Ovary (tissue), 9 donors: ENCODE measurements around the gene OR10T2. TPM values are rescaled to one million over a fixed set of nuclear protein-coding genes. Genes with fewer than 3 reads are reported as not detected.
"Not testable (repeated sequence)": the region's sequence is repeated elsewhere in the genome, so short reads cannot be mapped to it uniquely, and the experiment has no call there.

Experiments
- DNase-seq, 5 donors: peaks; one replicate each; pipeline ENCODE4 v3.0.0-alpha.2; 2019 to 2020
- H3K27ac ChIP-seq, 2 donors: fragments of 200-600 bp; one replicate each; pipeline versions ENCODE4 v1.5.1 to v1.8.0; 2019 to 2022
- H3K27me3 ChIP-seq: fragments of 200-600 bp; one replicate; pipeline ENCODE4 v1.8.0; 2022
- H3K36me3 ChIP-seq: fragments of 200-600 bp; sonication (generic); one replicate; pipeline ENCODE4 v1.5.1; 2019
- H3K4me1 ChIP-seq: one replicate; pipeline ENCODE4 v1.8.1; 2013; ENCODE audit warnings: mild to moderate bottlenecking, moderate library complexity; ENCODE audit not compliant: insufficient read depth
- H3K4me3 ChIP-seq: fragments of 200-600 bp; sonication (generic); one replicate; pipeline ENCODE4 v1.5.1; 2017
- H3K9me3 ChIP-seq, 2 donors: fragments of 200-600 bp in 1 of 2; sonication (generic) in 1 of 2; one replicate each; pipeline versions ENCODE4 v1.5.1 to v1.8.1; 2013 to 2019; ENCODE audit warnings: mild to moderate bottlenecking in 1 of 2, moderate library complexity in 1 of 2
- CTCF ChIP-seq, 3 donors: fragments of 450-650 bp in 2 of 3; fragments of 200-600 bp in 1 of 3; IDR thresholded peaks; one replicate each; pipeline versions ENCODE4 v1.5.1 to v1.8.0; 2016 to 2022; ENCODE audit warnings: antibody characterized with exemption in 3 of 3, mild to moderate bottlenecking in 1 of 3
- EP300 ChIP-seq: sonication (generic); formaldehyde crosslinking; IDR thresholded peaks from one replicate; pipeline ENCODE4 v1.6.1; 2017; ENCODE audit warnings: antibody characterized with exemption
- POLR2A ChIP-seq: fragments of 450-650 bp; IDR thresholded peaks from one replicate; pipeline ENCODE4 v1.6.1; 2017; ENCODE audit warnings: antibody characterized with exemption, mild to moderate bottlenecking, moderate library complexity
- WGBS, 3 donors: extraction: QIAGEN DNeasy Blood & Tissue Kit in 1 of 3; methylation state at CpG; one replicate each; pipeline versions ENCODE4 v1.1.5 to v1.1.7; 2013 to 2017; 5-methylcytosine and 5-hydroxymethylcytosine counted together
- intact Hi-C, 4 donors: fragments of 100-400 bp; cut with DNase I; formaldehyde crosslinking; loops; one replicate each; pipeline versions ENCODE4 v1.11.0 to v1.15.1; 2022 to 2023
- polyA plus RNA-seq, 2 donors: library from polyadenylated mRNA; stranded (reverse); fragments of 200-250 nt in 1 of 2; fragments of 350-450 nt in 1 of 2; fragmentation: Illumina TruSeq in 1 of 2; extraction: RNeasy Lipid Tissue Mini Kit (QIAGEN cat#74804) in 1 of 2; gene quantifications; one replicate each; pipeline ENCODE4 v1.2.3, GENCODE V29; 2013 to 2014
- total RNA-seq, 7 donors: library from RNA; depleted of rRNA in 2 of 7; stranded (reverse); fragments of >200 nt in 2 of 7; fragmentation: NEBNext Ultra II Directional in 3 of 7; extraction: Animal tissue kit (Norgen Biotek cat#: 25700) in 3 of 7; gene quantifications; one replicate each; pipeline versions ENCODE4 v1.1.0 to v1.2.4, GENCODE V29; 2016 to 2023
- donor health status: DM: no; HTN: no; CAD: no; lungs with moderate emphysema.
- donor health status: DM: no; HTN: no; CAD: no.
- donor health status: Bipolar disorder and iron deficiency.
- donor health status: DM: yes; HTN: yes; CAD: no.
- donor health status: DM: no; HTN: no; CAD: no.
- donor health status: DM: yes; HTN: yes; CAD: no.

Gene OR10T2
- total and polyA plus RNA-seq, 9 donors = not detected

- no peak overlapping the region for H3K4me3 ChIP-seq
- WGBS, 3 donors = 44 to 61% (median 49%) methylated on average over 1 of the region's 1 CpG
Measured at GRCh38 chr1:158390331-158390730, 8.9 kb downstream of the OR10T2 start.

GRCh38 chr1:158374860-158375259 lies 24.4 kb downstream of the OR10T2 start:
- TF ChIP-seq POLR2A (no peak), EP300 (no peak), CTCF (IDR thresholded peaks at IDR 0.05) (no peak)
- peaks cover 0 to 3% of the 10 kb centered on the region in 2 donors for H3K9me3 ChIP-seq
- no peak for DNase-seq
- no peak overlapping the region for H3K4me3 ChIP-seq
- 78 to 84% (median 78%) methylated on average over 1 of the region's 1 CpG for WGBS, 3 donors
- intact Hi-C loops = no loop called here
- no peaks in the 10 kb centered on the region for H3K27me3 ChIP-seq
- H3K36me3 ChIP-seq = no peaks in the 10 kb centered on the region
- no peaks in the 10 kb centered on the region for H3K4me1 ChIP-seq
- H3K27ac ChIP-seq = no peak overlapping the region

More at GRCh38 chr1:158390331-158390730, 8.9 kb downstream of the OR10T2 start:
- no peaks in the 10 kb centered on the region for H3K36me3 ChIP-seq
- H3K9me3 ChIP-seq = no peaks in the 10 kb centered on the region
- intact Hi-C loops = no loop called here
- no peak overlapping the region for H3K27ac ChIP-seq
- no peak for DNase-seq
- no peaks in the 10 kb centered on the region for H3K4me1 ChIP-seq
- H3K27me3 ChIP-seq = no peaks in the 10 kb centered on the region
- TF ChIP-seq CTCF (IDR thresholded peaks at IDR 0.05) (no peak), POLR2A (no peak), EP300 (no peak)

- H3K36me3 ChIP-seq, H3K4me1 ChIP-seq, H3K4me3 ChIP-seq, H3K9me3 ChIP-seq, DNase-seq, intact Hi-C loops, H3K27ac ChIP-seq, H3K27me3 ChIP-seq: not testable (repeated sequence)
- 91 to 93% (median 92%) methylated on average over 25 of the region's 25 CpGs for WGBS, 3 donors
Measured at GRCh38 chr1:158374101-158374500, 25.2 kb downstream of the OR10T2 start.

- no peak overlapping the region for H3K4me3 ChIP-seq
- WGBS, 3 donors = 68 to 84% (median 77%) methylated on average over 6 of the region's 6 CpGs
- H3K4me1 ChIP-seq = no peaks in the 10 kb centered on the region
- no peaks in the 10 kb centered on the region for H3K27me3 ChIP-seq
- no peak overlapping the region for H3K27ac ChIP-seq
- no peak for DNase-seq
- intact Hi-C loops = no loop called here
- H3K9me3 ChIP-seq = peaks cover 0 to 3% of the 10 kb centered on the region in 2 donors
- no peaks in the 10 kb centered on the region for H3K36me3 ChIP-seq
- no peak for TF ChIP-seq EP300
- no peak for TF ChIP-seq POLR2A
- no peak for TF ChIP-seq CTCF (IDR thresholded peaks at IDR 0.05)
Measured at GRCh38 chr1:158371188-158371953, 27.9 kb downstream of the OR10T2 start.

- DNase-seq = no peak
- Histone ChIP-seq H3K36me3 (no peaks in the 10 kb centered on the region), H3K4me3 (no peak overlapping the region), H3K27me3 (no peaks in the 10 kb centered on the region), H3K9me3 (no peaks in the 10 kb centered on the region), H3K27ac (no peak overlapping the region), H3K4me1 (no peaks in the 10 kb centered on the region)
- TF ChIP-seq CTCF (IDR thresholded peaks at IDR 0.05) = no peak
- no peak for TF ChIP-seq EP300
- no peak for TF ChIP-seq POLR2A
- intact Hi-C loops = no loop called here
Measured at GRCh38 chr1:158366783-158367182, 32.5 kb downstream of the OR10T2 start.
